SU-DHL-6 (cell line): Measurements from ENCODE around the gene MT3.
"Not testable (repeated sequence)": the region's sequence is repeated elsewhere in the genome, so short reads cannot be mapped to it uniquely, and the experiment has no call there.

Experiments
- H2AFZ ChIP-seq: fragments of 200-600 bp; sonication (generic); 2 replicates; pipeline ENCODE4 v1.6.1; 2014; ENCODE audit warnings: low read depth, mild to moderate bottlenecking, moderate library complexity, mixed read lengths, antibody characterized with exemption, low read length; ENCODE audit not compliant: severe bottlenecking
- H3F3A ChIP-seq: fragments of 200-600 bp; shearing (Covaris generic); 2 replicates; pipeline ENCODE4 v1.6.0; 2016; ENCODE audit warnings: antibody characterized with exemption, mild to moderate bottlenecking; ENCODE audit not compliant: insufficient read depth
- H3K27ac ChIP-seq: fragments of 200-600 bp; sonication (generic); 2 replicates; pipeline ENCODE4 v1.5.1; 2016; ENCODE audit warnings: low read depth, mild to moderate bottlenecking, low read length, moderate library complexity, mixed read lengths
- H3K27me3 ChIP-seq: fragments of 200-600 bp; sonication (generic), shearing (Covaris generic); 2 replicates; pipeline ENCODE4 v1.6.0; 2014; ENCODE audit warnings: mild to moderate bottlenecking, low read length
- H3K36me3 ChIP-seq: fragments of 200-600 bp; sonication (generic); 2 replicates; pipeline ENCODE4 v1.6.1; 2014; ENCODE audit warnings: mild to moderate bottlenecking, low read length, mixed read lengths
- H3K4me2 ChIP-seq: fragments of 300-600, 200-600 bp; shearing (Covaris generic), sonication (generic); 2 replicates; pipeline ENCODE4 v1.6.0; 2014; ENCODE audit warnings: low read length, low read depth, mild to moderate bottlenecking; ENCODE audit not compliant: poor library complexity, severe bottlenecking
- H3K4me3 ChIP-seq: fragments of 200-600 bp; sonication (generic); 2 replicates; pipeline ENCODE4 v1.5.1; 2014; ENCODE audit warnings: antibody characterized with exemption, low read length, mild to moderate bottlenecking, mixed read lengths; ENCODE audit not compliant: insufficient read depth, poor library complexity, severe bottlenecking
- H3K79me2 ChIP-seq: fragments of 200-600 bp; sonication (generic); 2 replicates; pipeline ENCODE4 v1.6.1; 2014; ENCODE audit warnings: mild to moderate bottlenecking, low read length, moderate library complexity; ENCODE audit not compliant: insufficient read depth
- H3K9ac ChIP-seq: fragments of 200-600 bp; sonication (generic); 2 replicates; pipeline ENCODE4 v1.7.0; 2014; ENCODE audit warnings: mild to moderate bottlenecking, low read length
- H3K9me2 ChIP-seq: fragments of 200-600 bp; sonication (generic); replicated peaks from 2 replicates; pipeline ENCODE4 v1.6.1; 2014; ENCODE audit warnings: low read length; ENCODE audit not compliant: insufficient read depth
- H3K9me3 ChIP-seq: fragments of 200-600 bp; sonication (generic); 2 replicates; pipeline ENCODE4 v1.6.1; 2014; ENCODE audit warnings: low read length, mixed read lengths; ENCODE audit not compliant: insufficient read depth
- H4K20me1 ChIP-seq: fragments of 200-600 bp; sonication (generic); 2 replicates; pipeline ENCODE4 v1.6.1; 2014; ENCODE audit warnings: low read depth, mild to moderate bottlenecking, antibody characterized with exemption, low read length, moderate library complexity, mixed read lengths
- EZH2phosphoT487 ChIP-seq: fragments of 200-600 bp; sonication (generic), shearing (Covaris generic); conservative IDR thresholded peaks from 2 replicates; pipeline ENCODE4 v1.6.1; 2018; ENCODE audit warnings: mild to moderate bottlenecking, antibody characterized with exemption, low read length, moderate library complexity, mixed read lengths
- TF ChIP-seq, protein P1 (sequence below): fragments of 200-600 bp; sonication (generic); IDR thresholded peaks from one replicate; pipeline ENCODE4 v1.5.1; 2017; ENCODE audit warnings: antibody characterized with exemption, mild to moderate bottlenecking, low read length, moderate library complexity; ENCODE audit not compliant: insufficient read depth, poor library complexity, severe bottlenecking

The MT3 gene

DNA sequence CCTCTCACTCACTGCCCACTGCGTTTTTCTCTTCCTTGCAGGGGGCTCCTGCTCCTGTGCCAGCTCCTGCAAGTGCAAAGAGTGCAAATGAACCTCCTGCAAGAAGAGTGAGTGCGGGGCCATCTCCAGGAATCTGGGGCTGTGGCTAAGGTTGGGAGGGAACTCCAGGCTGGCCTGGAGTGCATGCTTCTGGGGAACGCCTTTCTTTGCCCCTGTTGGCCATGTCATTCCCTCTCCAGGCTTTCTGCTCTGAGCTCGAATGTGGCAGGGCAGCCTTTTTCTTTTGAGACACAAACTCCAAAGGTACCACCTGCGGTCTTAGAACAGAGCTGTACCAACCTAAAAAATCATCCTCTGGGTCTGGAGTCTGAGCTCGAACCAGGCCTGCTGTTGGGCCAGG lies 28.8 kb downstream of the MT3 start:
- Histone ChIP-seq H3F3A (no peaks in the 10 kb centered on the region), H2AFZ (no peak overlapping the region), H3K27ac (no peak overlapping the region), H4K20me1 (no peaks in the 10 kb centered on the region), H3K9ac (no peak overlapping the region), H3K4me3 (no peak overlapping the region), H3K4me2 (no peak overlapping the region), H3K79me2 (no peaks in the 10 kb centered on the region), H3K36me3 (no peaks in the 10 kb centered on the region), H3K9me2 (no peaks in the 10 kb centered on the region), H3K27me3 (no peaks in the 10 kb centered on the region; the same call in 1 of the 2 replicates), H3K9me3 (no peaks in the 10 kb centered on the region)
- no peak for TF ChIP-seq EZH2phosphoT487
- TF ChIP-seq, protein P1, sequence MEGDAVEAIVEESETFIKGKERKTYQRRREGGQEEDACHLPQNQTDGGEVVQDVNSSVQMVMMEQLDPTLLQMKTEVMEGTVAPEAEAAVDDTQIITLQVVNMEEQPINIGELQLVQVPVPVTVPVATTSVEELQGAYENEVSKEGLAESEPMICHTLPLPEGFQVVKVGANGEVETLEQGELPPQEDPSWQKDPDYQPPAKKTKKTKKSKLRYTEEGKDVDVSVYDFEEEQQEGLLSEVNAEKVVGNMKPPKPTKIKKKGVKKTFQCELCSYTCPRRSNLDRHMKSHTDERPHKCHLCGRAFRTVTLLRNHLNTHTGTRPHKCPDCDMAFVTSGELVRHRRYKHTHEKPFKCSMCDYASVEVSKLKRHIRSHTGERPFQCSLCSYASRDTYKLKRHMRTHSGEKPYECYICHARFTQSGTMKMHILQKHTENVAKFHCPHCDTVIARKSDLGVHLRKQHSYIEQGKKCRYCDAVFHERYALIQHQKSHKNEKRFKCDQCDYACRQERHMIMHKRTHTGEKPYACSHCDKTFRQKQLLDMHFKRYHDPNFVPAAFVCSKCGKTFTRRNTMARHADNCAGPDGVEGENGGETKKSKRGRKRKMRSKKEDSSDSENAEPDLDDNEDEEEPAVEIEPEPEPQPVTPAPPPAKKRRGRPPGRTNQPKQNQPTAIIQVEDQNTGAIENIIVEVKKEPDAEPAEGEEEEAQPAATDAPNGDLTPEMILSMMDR, result no peak

DNA sequence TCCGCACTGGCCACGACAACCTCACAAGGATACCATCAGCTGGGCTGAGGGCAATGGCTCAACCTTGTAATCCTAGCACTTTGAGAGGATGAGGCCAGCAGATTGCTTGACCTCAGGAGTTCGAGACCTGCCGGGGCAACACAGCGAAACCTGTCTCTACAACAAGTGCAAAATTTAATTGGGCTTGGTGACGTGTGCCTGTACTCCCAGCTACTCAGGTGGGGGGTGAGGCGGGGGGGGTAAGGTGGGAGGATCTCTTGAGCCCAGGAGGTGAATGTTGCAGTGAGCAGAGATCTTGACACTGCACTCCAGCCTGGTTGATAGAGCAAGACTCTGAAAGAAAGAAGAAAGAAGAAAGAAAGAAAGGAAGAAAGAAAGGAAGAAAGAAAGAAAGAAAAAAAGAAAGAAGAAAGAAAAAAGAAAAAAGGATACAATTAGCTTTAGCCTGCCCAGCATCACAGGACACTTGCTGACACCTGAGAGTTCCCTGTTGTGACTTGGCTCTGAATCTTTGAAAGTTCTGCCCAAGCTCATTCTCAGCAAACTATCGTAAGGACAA lies 31.1 kb downstream of the MT3 start:
- H3K9me2 ChIP-seq, result no peaks in the 10 kb centered on the region
- no peaks in the 10 kb centered on the region; the same call in 1 of the 2 replicates for H3K27me3 ChIP-seq
- TF ChIP-seq, protein P1, result no peak
- TF ChIP-seq EZH2phosphoT487, result no peak
- no peaks in the 10 kb centered on the region for H3F3A ChIP-seq
- no peaks in the 10 kb centered on the region for H3K36me3 ChIP-seq
- H3K9ac ChIP-seq, result no peak overlapping the region
- no peaks in the 10 kb centered on the region for H3K9me3 ChIP-seq
- no peaks in the 10 kb centered on the region for H3K79me2 ChIP-seq
- no peak overlapping the region for H3K4me3 ChIP-seq
- no peak overlapping the region for H3K27ac ChIP-seq
- H4K20me1 ChIP-seq, result no peaks in the 10 kb centered on the region
- H2AFZ ChIP-seq, result no peak overlapping the region
- no peak overlapping the region for H3K4me2 ChIP-seq

DNA sequence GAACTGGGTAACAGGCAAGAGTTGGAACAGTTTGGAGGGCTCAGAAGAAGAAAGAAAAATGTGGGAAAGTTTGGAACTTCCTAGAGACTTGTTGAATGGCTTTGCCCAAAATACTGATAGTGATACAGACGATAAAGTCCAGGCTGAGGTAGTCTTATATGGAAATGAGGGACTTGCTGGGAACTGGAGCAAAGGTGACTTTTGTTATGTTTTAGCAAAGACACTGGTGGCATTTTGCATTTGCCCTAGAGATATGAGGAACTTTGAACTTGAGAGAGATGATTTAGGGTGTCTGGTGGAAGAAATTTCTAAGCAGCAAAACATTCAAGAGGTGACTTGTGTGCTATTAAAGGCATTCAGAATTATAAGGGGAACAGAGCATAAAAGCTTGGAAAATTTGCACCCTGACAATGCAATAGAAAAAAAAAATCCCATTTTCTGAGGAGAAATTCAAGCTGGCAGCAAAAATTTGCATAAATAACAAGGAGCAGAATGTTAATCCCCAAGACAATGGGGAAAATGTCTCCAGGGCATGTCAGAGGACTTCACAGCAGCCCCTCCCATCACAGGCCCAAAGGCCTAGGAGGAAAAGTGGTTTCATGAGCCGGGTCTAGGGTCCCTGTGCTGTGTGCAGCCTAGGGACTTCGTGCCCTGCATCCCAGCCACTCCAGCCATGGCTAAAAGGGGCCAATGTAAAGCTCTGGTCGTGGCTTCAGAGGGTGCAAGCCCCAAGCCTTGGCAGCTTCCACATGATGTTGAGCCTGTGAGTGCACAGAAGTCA lies 32.5 kb downstream of the MT3 start:
- H4K20me1 ChIP-seq, H3F3A ChIP-seq, H3K9ac ChIP-seq, H3K79me2 ChIP-seq, H2AFZ ChIP-seq, H3K27ac ChIP-seq, H3K4me3 ChIP-seq, H3K4me2 ChIP-seq, H3K27me3 ChIP-seq, H3K9me2 ChIP-seq, H3K36me3 ChIP-seq, H3K9me3 ChIP-seq: not testable (repeated sequence)

DNA sequence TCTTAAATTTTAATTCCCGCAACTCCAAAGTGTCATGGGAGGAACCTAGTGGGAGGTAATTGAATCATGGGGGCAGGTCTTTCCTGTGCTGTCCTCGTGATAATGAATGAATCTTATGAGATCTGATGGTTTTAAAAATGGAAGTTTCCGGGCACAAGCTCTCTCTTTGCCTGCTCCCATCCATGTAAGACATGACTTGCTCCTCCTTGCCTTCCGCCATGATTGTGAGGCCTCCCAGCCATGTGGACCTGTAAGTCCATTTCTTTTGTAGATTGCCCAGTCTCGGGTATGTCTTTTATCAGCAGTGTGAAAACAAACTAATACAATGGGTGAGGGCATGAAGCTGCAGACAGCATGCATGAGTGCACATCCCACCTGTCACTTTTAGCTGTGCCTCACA lies 33.9 kb downstream of the MT3 start:
- H3F3A ChIP-seq, H3K27me3 ChIP-seq, H3K4me2 ChIP-seq, H3K9me2 ChIP-seq, H3K4me3 ChIP-seq, H3K79me2 ChIP-seq, H3K27ac ChIP-seq, H3K36me3 ChIP-seq, H3K9me3 ChIP-seq, H2AFZ ChIP-seq, H3K9ac ChIP-seq, H4K20me1 ChIP-seq: not testable (repeated sequence)
